Transverse colon (tissue), 3 donors: ENCODE results near the gene KLK8.

ENCODE experiments used
- CTCF ChIP-seq, 5 experiments: fragments of 200-600 bp in 3 of 5; fragments of 450-650 bp in 2 of 5; sonication (generic) in 3 of 5; IDR thresholded peaks; 1 replicate in 2 of 5; 2 replicates in 3 of 5; pipeline ENCODE4 v1.5.1; 2016 to 2017; ENCODE audit warnings: antibody characterized with exemption in 5 of 5, inconsistent platforms in 3 of 5, mild to moderate bottlenecking in 2 of 5, moderate library complexity in 1 of 5
- EP300 ChIP-seq: sonication (generic); formaldehyde crosslinking; IDR thresholded peaks from one replicate; pipeline ENCODE4 v1.6.1; 2017; ENCODE audit warnings: antibody characterized with exemption, low read depth

- no peak for TF ChIP-seq EP300
- TF ChIP-seq CTCF (IDR thresholded peaks at IDR 0.05): no peak
Observed at GRCh38 chr19:51025401-51025800, 24.0 kb upstream of the KLK8 start.
